GM12878 (cell line): ENCODE data around the gene PALD1. TPM values are rescaled to one million over a fixed set of nuclear protein-coding genes. Genes with fewer than 3 reads are reported as not detected.

Source experiments
- ATAC-seq: fragments of 200-7000 bp; cut with Tn5 transposase; 3 replicates; pipeline ENCODE4 v1.9.1; 2020; ENCODE audit warnings: mild to moderate bottlenecking, moderate library complexity
- BruUV-seq: library from RNA; stranded (reverse); fragments of 400-500 nt; replicated peaks from 2 replicates; lab custom pipeline; 2021; lab: Mats Ljungman, UMichigan
- CTCF ChIA-PET: fragments of 300-600 bp; sonication (Branson Sonifier 250); formaldehyde crosslinking; extraction: SDS; loops from one replicate; lab custom pipeline; 2021; ENCODE audit warnings: inconsistent platforms; lab: Yijun Ruan, JAX
- POLR2A ChIA-PET: fragments of 350-600 bp; formaldehyde crosslinking; extraction: SDS; loops from one replicate; lab custom pipeline; 2021; ENCODE audit warnings: inconsistent platforms; lab: Charles Lee
- RAD21 ChIA-PET: fragments of 300-600 bp; sonication (Branson Sonifier 250); formaldehyde crosslinking; loops from one replicate; lab custom pipeline; 2023; ENCODE audit warnings: antibody characterized with exemption; ENCODE audit not compliant: unreplicated experiment; lab: Charles Lee
- SMC1A ChIA-PET: fragments of 300-600 bp; sonication (Branson Sonifier 250); formaldehyde crosslinking; loops from one replicate; lab custom pipeline; 2023; ENCODE audit not compliant: unreplicated experiment, uncharacterized antibody; lab: Charles Lee
- DNase-seq: peaks from one replicate; pipeline ENCODE4 v3.0.0-alpha.2; 2011; ENCODE audit warnings: low read depth, low spot score
- FAIRE-seq: peaks from 3 replicates; lab custom pipeline; 2011; peaks lifted over from hg19 to GRCh38; lab: Jason Lieb, UNC
- H2AFZ ChIP-seq: 2 replicates; pipeline ENCODE4 v1.6.0; 2011; ENCODE audit warnings: low read depth, low read length, control low read depth; ENCODE audit not compliant: control insufficient read depth
- H3K27ac ChIP-seq: 2 replicates; pipeline ENCODE4 v1.5.1; 2011; ENCODE audit warnings: control low read depth; ENCODE audit not compliant: control insufficient read depth, insufficient read depth
- H3K27me3 ChIP-seq, 2 experiments: replicated peaks in 1 of 2; 2 replicates each; pipeline versions ENCODE4 v1.6.0 to v1.6.1; 2011; ENCODE audit warnings: low read length in 1 of 2; ENCODE audit not compliant: control insufficient read depth in 2 of 2, insufficient read depth in 2 of 2
- H3K36me3 ChIP-seq, 2 experiments: 2 replicates each; pipeline ENCODE4 v1.5.1; 2011; ENCODE audit warnings: low read length in 1 of 2; ENCODE audit not compliant: control insufficient read depth in 2 of 2, insufficient read depth in 2 of 2
- H3K4me1 ChIP-seq: 2 replicates; pipeline ENCODE4 v1.6.1; 2011; ENCODE audit warnings: mild to moderate bottlenecking, low read length, moderate library complexity, mixed read lengths; ENCODE audit not compliant: control insufficient read depth, insufficient read depth
- H3K4me2 ChIP-seq: 2 replicates; pipeline ENCODE4 v1.6.0; 2011; ENCODE audit warnings: control low read depth; ENCODE audit not compliant: control insufficient read depth, insufficient read depth
- H3K4me3 ChIP-seq: fragments of 200-600 bp; sonication (generic); 2 replicates; pipeline ENCODE4 v1.5.1; 2016
- H3K79me2 ChIP-seq: 2 replicates; pipeline ENCODE4 v1.6.0; 2011; ENCODE audit warnings: low read length; ENCODE audit not compliant: control insufficient read depth, insufficient read depth
- H3K9ac ChIP-seq: 2 replicates; pipeline ENCODE4 v1.8.0; 2011; ENCODE audit warnings: low read length, control low read depth, mixed read lengths; ENCODE audit not compliant: control insufficient read depth, insufficient read depth
- H3K9me3 ChIP-seq: replicated peaks from 3 replicates; pipeline ENCODE4 v1.5.1; 2011; ENCODE audit warnings: mild to moderate bottlenecking, low read length; ENCODE audit not compliant: control insufficient read depth, insufficient read depth
- H4K20me1 ChIP-seq: 2 replicates; pipeline ENCODE4 v1.6.0; 2011; ENCODE audit not compliant: control insufficient read depth, insufficient read depth
- WGBS: methylation state at CpG from one replicate; pipeline ENCODE4 v1.1.6; 2016; ENCODE audit warnings: low lambda C conversion rate; ENCODE audit not compliant: insufficient replicate concordance, insufficient coverage; ENCODE audit errors: missing lambda C conversion rate; 5-methylcytosine and 5-hydroxymethylcytosine counted together
- in situ Hi-C: fragments of 300-500 bp; cut with MboI; formaldehyde crosslinking; loops from 9 replicates; pipeline ENCODE4 v1.14.3; 2018; ENCODE audit warnings: mixed read lengths
- intact Hi-C: fragments of 100-400 bp; cut with micrococcal nuclease; formaldehyde crosslinking; loops from one replicate; pipeline ENCODE4 v1.14.2; 2022; ENCODE audit not compliant: unreplicated experiment
- polyA plus RNA-seq, 11 experiments: library from polyadenylated mRNA; depleted of rRNA in 4 of 11; unstranded in 6 of 11; stranded (reverse) in 5 of 11; fragments of >200 nt; fragmentation: Nextera tagmentation in 4 of 11; fragmentation: Illumina TruSeq in 1 of 11; extraction: Ambion mirVana in 4 of 11; extraction: Trizol in 1 of 11; gene quantifications; 1 replicate in 1 of 11; 2 replicates in 10 of 11; pipeline versions ENCODE4 v1.2.1 to v1.2.3, GENCODE V29; 2011 to 2016; ENCODE audit warnings: inconsistent platforms in 2 of 11, missing spikeins in 2 of 11, low read depth in 1 of 11
- total RNA-seq, 4 experiments: library from RNA; depleted of rRNA in 3 of 4; stranded (reverse); fragments of >200 nt in 3 of 4; fragmentation: Illumina TruSeq in 1 of 4; extraction: Trizol in 1 of 4; gene quantifications; 2 replicates each; pipeline versions ENCODE4 v1.2.1 to v1.2.3, GENCODE V29; 2013 to 2021
- TF ChIP-seq, protein P1 (sequence below): fragments of 450-650 bp; IDR thresholded peaks from 2 replicates; pipeline ENCODE4 v1.6.1; 2017; ENCODE audit warnings: mild to moderate bottlenecking, moderate library complexity

PALD1 gene
- total and polyA plus RNA-seq, 10 of the 15 experiments (the other 5 are each of a cell fraction or from before 2014, with no cell fraction given): 0.43 to 20.9 (median 9.0) TPM

GRCh38 chr10:70552586-70552985, 74.0 kb downstream of the PALD1 start:
- no peak overlapping the region for H3K4me2 ChIP-seq
- H3K9me3 ChIP-seq: no peaks in the 10 kb centered on the region
- BruUV-seq: no TSS peak
- TF ChIP-seq, protein P1, sequence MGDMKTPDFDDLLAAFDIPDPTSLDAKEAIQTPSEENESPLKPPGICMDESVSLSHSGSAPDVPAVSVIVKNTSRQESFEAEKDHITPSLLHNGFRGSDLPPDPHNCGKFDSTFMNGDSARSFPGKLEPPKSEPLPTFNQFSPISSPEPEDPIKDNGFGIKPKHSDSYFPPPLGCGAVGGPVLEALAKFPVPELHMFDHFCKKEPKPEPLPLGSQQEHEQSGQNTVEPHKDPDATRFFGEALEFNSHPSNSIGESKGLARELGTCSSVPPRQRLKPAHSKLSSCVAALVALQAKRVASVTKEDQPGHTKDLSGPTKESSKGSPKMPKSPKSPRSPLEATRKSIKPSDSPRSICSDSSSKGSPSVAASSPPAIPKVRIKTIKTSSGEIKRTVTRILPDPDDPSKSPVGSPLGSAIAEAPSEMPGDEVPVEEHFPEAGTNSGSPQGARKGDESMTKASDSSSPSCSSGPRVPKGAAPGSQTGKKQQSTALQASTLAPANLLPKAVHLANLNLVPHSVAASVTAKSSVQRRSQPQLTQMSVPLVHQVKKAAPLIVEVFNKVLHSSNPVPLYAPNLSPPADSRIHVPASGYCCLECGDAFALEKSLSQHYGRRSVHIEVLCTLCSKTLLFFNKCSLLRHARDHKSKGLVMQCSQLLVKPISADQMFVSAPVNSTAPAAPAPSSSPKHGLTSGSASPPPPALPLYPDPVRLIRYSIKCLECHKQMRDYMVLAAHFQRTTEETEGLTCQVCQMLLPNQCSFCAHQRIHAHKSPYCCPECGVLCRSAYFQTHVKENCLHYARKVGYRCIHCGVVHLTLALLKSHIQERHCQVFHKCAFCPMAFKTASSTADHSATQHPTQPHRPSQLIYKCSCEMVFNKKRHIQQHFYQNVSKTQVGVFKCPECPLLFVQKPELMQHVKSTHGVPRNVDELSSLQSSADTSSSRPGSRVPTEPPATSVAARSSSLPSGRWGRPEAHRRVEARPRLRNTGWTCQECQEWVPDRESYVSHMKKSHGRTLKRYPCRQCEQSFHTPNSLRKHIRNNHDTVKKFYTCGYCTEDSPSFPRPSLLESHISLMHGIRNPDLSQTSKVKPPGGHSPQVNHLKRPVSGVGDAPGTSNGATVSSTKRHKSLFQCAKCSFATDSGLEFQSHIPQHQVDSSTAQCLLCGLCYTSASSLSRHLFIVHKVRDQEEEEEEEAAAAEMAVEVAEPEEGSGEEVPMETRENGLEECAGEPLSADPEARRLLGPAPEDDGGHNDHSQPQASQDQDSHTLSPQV: no peak
- H3K36me3 ChIP-seq: peaks cover 0 to 3% of the 10 kb centered on the region in 2 experiments; a peak in 1 of 4 replicates
- CTCF ChIA-PET: interaction anchor here (0.9 to 6.7 kb wide), 7 partner anchors 27 to 335 kb away, joined by 3 to 87 read pairs (median 3); no protein-coding TSS in a partner anchor
- DNase-seq (no peak), ATAC-seq (no peak), FAIRE-seq (no peak)
- no peak overlapping the region for H3K4me3 ChIP-seq
- no peaks in the 10 kb centered on the region for H3K4me1 ChIP-seq
- H3K27ac ChIP-seq: no peak overlapping the region
- WGBS: 51% methylated on average over 6 of the region's 6 CpGs
- in situ Hi-C loops (loop anchor here (5.0 kb wide), 1 partner anchor 330 kb away; no protein-coding TSS in a partner anchor), intact Hi-C loops (no loop called here)
- RAD21 ChIA-PET: interaction anchor here (2.6 kb wide), 1 partner anchor 206 kb away, joined by 11 read pairs; no protein-coding TSS in a partner anchor
- H2AFZ ChIP-seq: no peak overlapping the region
- POLR2A ChIA-PET: no interaction called here
- SMC1A ChIA-PET: interaction anchor here (4.5 kb wide), 1 partner anchor 206 kb away, joined by 45 read pairs; no protein-coding TSS in a partner anchor
- H3K9ac ChIP-seq: no peak overlapping the region
- H3K79me2 ChIP-seq: no peaks in the 10 kb centered on the region
- no peaks in the 10 kb centered on the region for H3K27me3 ChIP-seq
- no peaks in the 10 kb centered on the region for H4K20me1 ChIP-seq
